Fibroblast of gingiva (primary cell): Measurements from ENCODE around the gene PLA2G12A.

Source experiments
- DNase-seq: peaks from one replicate; pipeline ENCODE4 v3.0.0-alpha.2; 2011; ENCODE audit warnings: low read depth

PLA2G12A gene

DNA sequence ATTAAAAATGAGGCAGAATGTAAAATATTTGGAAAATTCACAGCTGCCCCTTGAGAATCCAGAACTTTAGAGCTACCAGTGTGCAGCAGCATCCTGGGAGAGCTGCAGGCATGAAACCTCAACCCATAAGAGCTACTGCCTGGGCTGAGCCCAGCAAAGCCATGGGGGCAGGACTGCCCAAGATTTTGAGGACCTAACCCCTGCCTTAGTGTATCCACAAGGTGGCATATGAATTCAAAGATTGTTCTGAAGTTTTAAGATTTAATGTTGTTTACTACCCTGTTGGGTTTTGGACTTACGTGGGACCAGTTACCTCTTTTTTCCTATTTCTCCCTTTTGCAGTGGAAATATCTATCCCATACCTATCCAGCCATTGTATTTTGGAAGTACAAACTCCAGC lies 53.0 kb downstream of the PLA2G12A start:
- DNase-seq = no peak

DNA sequence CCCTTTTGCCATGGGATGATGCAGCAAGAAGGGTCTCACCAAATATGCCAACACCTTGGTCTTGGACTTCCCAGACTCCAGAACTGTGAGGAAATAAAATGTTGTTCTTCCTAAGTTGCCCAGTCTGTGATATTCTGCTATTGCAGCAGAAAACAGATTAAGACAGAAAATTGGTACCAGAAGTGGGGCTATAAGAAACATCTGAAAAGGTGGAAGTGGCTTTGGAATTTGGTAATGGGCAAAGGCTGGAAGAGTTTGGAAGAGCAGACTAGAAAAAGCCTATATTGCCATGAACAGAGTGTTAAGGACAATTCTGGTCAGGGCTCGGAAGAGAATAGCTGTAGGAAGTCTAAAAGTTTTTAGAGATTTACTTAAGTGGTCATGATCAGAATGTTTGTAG lies 54.0 kb downstream of the PLA2G12A start:
- no peak for DNase-seq

DNA sequence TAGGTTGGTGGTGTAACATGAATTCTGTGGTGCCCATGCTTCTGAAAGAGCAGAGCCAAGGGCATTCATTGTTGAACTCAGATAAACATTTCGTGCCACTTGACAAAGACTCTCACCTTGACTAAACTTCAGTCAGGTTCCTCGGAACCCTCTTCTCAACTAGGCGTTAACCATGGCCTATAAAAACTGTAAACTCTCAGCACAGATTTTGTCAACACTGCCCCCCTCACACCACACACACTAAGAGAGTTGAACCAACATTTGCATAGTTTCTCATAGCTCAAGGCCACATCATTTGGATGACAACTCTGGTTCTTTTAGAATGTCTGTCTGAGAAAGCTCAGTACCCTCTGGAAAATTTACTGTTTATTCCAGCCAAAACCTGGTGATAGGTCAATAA lies 54.7 kb downstream of the PLA2G12A start:
- no peak for DNase-seq

GRCh38 chr4:109673303-109673702 lies 56.6 kb downstream of the PLA2G12A start:
- DNase-seq = no peak

DNA sequence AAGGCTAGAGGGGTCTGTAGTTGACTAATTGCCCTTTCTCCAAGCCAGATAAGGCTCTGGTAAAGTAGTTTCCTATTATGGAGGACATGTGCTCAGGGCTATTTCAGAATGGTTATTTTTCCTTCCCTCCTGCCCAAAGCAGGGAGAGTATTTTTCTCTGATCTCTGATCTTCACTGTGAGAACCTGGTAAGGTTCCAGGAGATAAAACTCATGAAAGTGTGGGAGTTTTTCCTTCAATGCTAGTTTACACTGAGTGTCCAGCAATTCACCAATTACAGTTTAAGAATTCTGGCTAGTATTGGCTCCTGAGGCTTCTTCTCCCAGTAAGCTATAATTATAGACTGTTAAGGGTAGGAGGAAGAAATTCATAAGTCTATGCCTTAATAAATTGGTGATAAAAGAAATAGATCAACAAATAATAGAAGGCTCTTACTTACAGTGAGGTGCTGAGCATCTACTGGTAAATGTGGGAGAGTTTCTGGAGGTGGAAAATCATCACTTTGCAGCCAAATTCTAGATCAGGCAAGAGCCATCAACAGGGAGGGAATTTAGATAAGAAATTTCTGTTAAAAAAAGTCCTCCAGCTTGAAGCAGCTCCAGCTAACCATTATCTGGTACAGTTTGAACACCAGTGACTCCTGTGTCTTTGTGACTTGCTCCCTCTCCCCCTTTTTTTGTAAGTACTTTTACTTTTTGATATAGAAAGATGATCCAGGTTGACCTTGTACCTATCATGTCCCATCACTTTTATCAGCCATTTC lies 57.5 kb downstream of the PLA2G12A start:
- no peak for DNase-seq

DNA sequence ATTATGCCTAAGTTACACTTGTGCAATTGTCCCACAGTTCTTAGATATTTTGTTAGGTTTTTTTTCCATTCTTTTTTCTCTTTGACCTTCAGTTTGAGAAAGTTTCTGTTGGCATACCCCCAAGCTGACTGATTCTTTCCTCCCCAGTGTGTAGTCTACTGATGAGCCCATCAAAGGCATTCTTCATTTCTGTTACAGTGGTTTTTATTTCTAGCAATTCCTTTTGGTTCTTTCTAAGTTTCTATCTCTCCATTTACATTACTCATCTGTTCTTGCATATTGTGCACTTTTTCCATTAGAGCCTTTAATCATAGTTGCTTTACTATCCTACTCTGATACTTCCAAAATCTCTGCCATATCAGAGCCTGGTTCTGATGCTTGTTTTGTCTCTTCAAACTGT lies 58.5 kb downstream of the PLA2G12A start:
- no peak for DNase-seq

GRCh38 chr4:109665783-109666485 lies 63.9 kb downstream of the PLA2G12A start:
- DNase-seq = no peak

DNA sequence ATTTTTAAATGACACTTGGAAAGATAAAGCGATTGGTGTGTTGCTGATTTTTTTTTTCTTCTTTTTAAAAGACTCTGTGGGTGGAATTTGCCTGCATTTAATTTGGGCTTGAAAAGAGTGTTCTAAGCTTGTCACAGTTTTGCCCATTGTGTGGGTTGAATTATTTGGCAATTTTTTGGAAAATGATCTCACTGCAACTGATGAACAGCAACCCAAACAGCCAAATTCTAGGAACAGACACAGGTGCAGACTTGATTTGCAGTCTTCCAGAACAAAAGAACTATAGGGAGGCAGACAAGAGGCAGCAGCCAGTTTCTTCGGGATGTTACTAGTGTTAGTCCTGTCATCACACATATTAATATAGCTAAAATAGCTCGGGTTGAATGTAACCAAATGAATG lies 67.1 kb downstream of the PLA2G12A start:
- no peak for DNase-seq

GRCh38 chr4:109662116-109662515 lies 67.8 kb downstream of the PLA2G12A start:
- no peak for DNase-seq
